ENCODE data around the gene DDOST.

- TF ChIP-seq, protein P1, sequence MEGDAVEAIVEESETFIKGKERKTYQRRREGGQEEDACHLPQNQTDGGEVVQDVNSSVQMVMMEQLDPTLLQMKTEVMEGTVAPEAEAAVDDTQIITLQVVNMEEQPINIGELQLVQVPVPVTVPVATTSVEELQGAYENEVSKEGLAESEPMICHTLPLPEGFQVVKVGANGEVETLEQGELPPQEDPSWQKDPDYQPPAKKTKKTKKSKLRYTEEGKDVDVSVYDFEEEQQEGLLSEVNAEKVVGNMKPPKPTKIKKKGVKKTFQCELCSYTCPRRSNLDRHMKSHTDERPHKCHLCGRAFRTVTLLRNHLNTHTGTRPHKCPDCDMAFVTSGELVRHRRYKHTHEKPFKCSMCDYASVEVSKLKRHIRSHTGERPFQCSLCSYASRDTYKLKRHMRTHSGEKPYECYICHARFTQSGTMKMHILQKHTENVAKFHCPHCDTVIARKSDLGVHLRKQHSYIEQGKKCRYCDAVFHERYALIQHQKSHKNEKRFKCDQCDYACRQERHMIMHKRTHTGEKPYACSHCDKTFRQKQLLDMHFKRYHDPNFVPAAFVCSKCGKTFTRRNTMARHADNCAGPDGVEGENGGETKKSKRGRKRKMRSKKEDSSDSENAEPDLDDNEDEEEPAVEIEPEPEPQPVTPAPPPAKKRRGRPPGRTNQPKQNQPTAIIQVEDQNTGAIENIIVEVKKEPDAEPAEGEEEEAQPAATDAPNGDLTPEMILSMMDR (conservative IDR thresholded peaks at IDR 0.05; ENCODE audit: low read depth, low read length): no peak
- no peak for TF ChIP-seq EZH2 (IDR thresholded peaks at IDR 0.05; ENCODE audit: borderline replicate concordance, low read depth, low read length, poor library complexity, severe bottlenecking)
Measured at GRCh38 chr1:20645414-20645813, 15.8 kb downstream of the DDOST start.
